OCI-LY1 (cell line): ENCODE measurements around the gene TIMM9.

Source experiments
- EZH2 ChIP-seq: fragments of 200-600 bp; sonication (generic), shearing (Covaris generic); IDR thresholded peaks from 2 replicates; pipeline ENCODE4 v1.8.0; 2017; ENCODE audit warnings: borderline replicate concordance, mixed run types, mild to moderate bottlenecking, antibody characterized with exemption, low read length, moderate library complexity, mixed read lengths
- TF ChIP-seq, protein P1 (sequence below): fragments of 200-600 bp; sonication (generic), shearing (Covaris generic); IDR thresholded peaks from 2 replicates; pipeline ENCODE4 v1.5.1; 2017; ENCODE audit warnings: mild to moderate bottlenecking, antibody characterized with exemption, low read length, moderate library complexity, mixed read lengths

DNA sequence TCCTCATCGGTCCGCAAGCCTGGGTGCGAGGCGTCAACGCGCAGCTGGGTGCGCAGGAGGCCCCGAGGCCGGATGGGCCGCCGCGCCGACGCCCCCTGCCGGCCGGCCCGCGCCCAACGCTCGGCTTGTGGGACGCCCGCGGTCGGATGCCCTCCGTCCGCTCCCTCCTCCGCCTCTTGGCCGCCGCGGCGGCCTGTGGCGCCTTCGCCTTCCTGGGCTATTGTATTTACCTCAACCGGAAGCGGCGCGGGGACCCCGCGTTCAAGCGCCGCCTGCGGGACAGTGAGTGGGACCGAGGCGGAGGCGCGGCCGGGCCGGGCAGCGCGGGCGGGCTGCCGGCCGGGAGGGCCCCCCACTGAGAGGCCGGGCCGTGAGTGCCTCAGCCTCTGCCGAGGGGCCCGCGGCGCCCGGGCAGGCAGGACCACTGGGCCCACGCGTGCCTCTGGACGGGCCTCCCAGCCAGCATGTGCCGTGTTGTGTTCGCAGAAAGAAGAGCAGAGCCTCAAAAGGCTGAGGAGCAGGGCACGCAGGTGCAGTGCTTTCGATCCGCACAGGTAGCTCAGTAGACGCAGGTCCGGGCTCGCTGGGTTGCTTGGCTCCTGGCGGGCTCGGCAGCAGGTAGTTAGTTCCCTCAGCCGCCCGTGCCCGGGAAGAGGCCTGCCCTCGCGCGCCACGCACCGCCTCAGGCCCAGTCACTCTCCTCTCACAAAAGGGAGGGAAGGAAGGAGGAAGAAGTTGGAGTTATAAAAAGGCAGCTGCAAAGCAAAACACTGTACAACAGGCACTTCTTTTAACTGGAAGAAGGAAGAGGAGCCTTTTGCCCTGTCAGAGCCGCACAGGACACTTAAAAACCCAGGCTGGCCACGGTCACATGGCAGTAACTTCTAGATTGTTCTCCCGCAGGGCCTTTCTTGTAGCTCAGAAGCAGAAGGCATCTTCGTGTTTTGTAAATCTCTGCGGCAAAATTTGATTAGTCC lies 31.2 kb downstream of the TIMM9 start, which contains the start of gene TOMM20L:
- TF ChIP-seq, protein P1, sequence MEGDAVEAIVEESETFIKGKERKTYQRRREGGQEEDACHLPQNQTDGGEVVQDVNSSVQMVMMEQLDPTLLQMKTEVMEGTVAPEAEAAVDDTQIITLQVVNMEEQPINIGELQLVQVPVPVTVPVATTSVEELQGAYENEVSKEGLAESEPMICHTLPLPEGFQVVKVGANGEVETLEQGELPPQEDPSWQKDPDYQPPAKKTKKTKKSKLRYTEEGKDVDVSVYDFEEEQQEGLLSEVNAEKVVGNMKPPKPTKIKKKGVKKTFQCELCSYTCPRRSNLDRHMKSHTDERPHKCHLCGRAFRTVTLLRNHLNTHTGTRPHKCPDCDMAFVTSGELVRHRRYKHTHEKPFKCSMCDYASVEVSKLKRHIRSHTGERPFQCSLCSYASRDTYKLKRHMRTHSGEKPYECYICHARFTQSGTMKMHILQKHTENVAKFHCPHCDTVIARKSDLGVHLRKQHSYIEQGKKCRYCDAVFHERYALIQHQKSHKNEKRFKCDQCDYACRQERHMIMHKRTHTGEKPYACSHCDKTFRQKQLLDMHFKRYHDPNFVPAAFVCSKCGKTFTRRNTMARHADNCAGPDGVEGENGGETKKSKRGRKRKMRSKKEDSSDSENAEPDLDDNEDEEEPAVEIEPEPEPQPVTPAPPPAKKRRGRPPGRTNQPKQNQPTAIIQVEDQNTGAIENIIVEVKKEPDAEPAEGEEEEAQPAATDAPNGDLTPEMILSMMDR, result peak; percentile 82
- TF ChIP-seq EZH2, result no peak
